Activated T-cell treated with anti-CD3 and anti-CD28 coated beads, Interleukin-2, amount 50 U/mL, for 24 hours (primary cell): Measurements from ENCODE around the gene ARHGEF17.

ENCODE experiments used
- DNase-seq: peaks from one replicate; pipeline ENCODE4 v3.0.0-alpha.2; 2020
- H3K27ac Mint-ChIP-seq: 2 replicates; pipeline ENCODE4 v1.8.0; 2020; ENCODE audit warnings: mild to moderate bottlenecking, mixed read lengths
- H3K27me3 Mint-ChIP-seq: 2 replicates; pipeline ENCODE4 v1.8.0; 2020; ENCODE audit warnings: mixed read lengths
- H3K36me3 Mint-ChIP-seq: 2 replicates; pipeline ENCODE4 v1.8.0; 2020; ENCODE audit warnings: low read depth, mixed read lengths
- H3K4me1 Mint-ChIP-seq: 2 replicates; pipeline ENCODE4 v1.8.0; 2020; ENCODE audit warnings: low read depth, mixed read lengths
- H3K4me3 Mint-ChIP-seq: 2 replicates; pipeline ENCODE4 v1.8.0; 2020; ENCODE audit warnings: mild to moderate bottlenecking, moderate library complexity, mixed read lengths
- H3K9me3 Mint-ChIP-seq: 2 replicates; pipeline ENCODE4 v1.8.0; 2020; ENCODE audit warnings: mixed read lengths

Gene ARHGEF17

GRCh38 chr11:73323464-73323863 is 15.4 kb downstream of the ARHGEF17 start:
- Mint-ChIP-seq H3K9me3 (no peaks in the 10 kb centered on the region), H3K4me1 (peaks cover 5% of the 10 kb centered on the region), H3K27ac (no peak overlapping the region), H3K4me3 (no peak overlapping the region), H3K36me3 (no peaks in the 10 kb centered on the region), H3K27me3 (no peaks in the 10 kb centered on the region)
- no peak for DNase-seq

GRCh38 chr11:73324116-73324515 is 16.0 kb downstream of the ARHGEF17 start:
- Mint-ChIP-seq H3K27me3 (no peaks in the 10 kb centered on the region), H3K36me3 (no peaks in the 10 kb centered on the region), H3K9me3 (no peaks in the 10 kb centered on the region), H3K4me3 (no peak overlapping the region), H3K4me1 (peaks cover 5% of the 10 kb centered on the region), H3K27ac (no peak overlapping the region)
- no peak for DNase-seq

- no peaks in the 10 kb centered on the region for H3K9me3 Mint-ChIP-seq
- no peaks in the 10 kb centered on the region for H3K27me3 Mint-ChIP-seq
- H3K4me3 Mint-ChIP-seq: no peak overlapping the region
- H3K36me3 Mint-ChIP-seq: no peaks in the 10 kb centered on the region
- DNase-seq: no peak
- H3K27ac Mint-ChIP-seq: no peak overlapping the region
- peaks cover 5% of the 10 kb centered on the region for H3K4me1 Mint-ChIP-seq
These were observed 16.6 kb downstream of the ARHGEF17 start for GRCh38 chr11:73324665-73325035.

GRCh38 chr11:73325036-73325981 is 17.2 kb downstream of the ARHGEF17 start:
- no peak for DNase-seq
- H3K27ac Mint-ChIP-seq: no peak overlapping the region
- peaks cover 5% of the 10 kb centered on the region for H3K4me1 Mint-ChIP-seq
- no peaks in the 10 kb centered on the region for H3K9me3 Mint-ChIP-seq
- H3K36me3 Mint-ChIP-seq: no peaks in the 10 kb centered on the region
- no peaks in the 10 kb centered on the region for H3K27me3 Mint-ChIP-seq
- H3K4me3 Mint-ChIP-seq: no peak overlapping the region

GRCh38 chr11:73326929-73327811 is 19.1 kb downstream of the ARHGEF17 start:
- DNase-seq: no peak
- Mint-ChIP-seq H3K27ac (no peak overlapping the region), H3K4me3 (no peak overlapping the region), H3K4me1 (peaks cover 2% of the 10 kb centered on the region), H3K36me3 (no peaks in the 10 kb centered on the region), H3K9me3 (no peaks in the 10 kb centered on the region), H3K27me3 (no peaks in the 10 kb centered on the region)

GRCh38 chr11:73327812-73328364 is 19.8 kb downstream of the ARHGEF17 start:
- Mint-ChIP-seq H3K4me3 (no peak overlapping the region), H3K36me3 (no peaks in the 10 kb centered on the region), H3K27ac (no peak overlapping the region), H3K4me1 (peaks cover 2% of the 10 kb centered on the region), H3K9me3 (no peaks in the 10 kb centered on the region), H3K27me3 (no peaks in the 10 kb centered on the region)
- DNase-seq: no peak

- DNase-seq: no peak
- no peaks in the 10 kb centered on the region for H3K36me3 Mint-ChIP-seq
- peaks cover 2% of the 10 kb centered on the region for H3K4me1 Mint-ChIP-seq
- H3K4me3 Mint-ChIP-seq: no peak overlapping the region
- no peak overlapping the region for H3K27ac Mint-ChIP-seq
- no peaks in the 10 kb centered on the region for H3K9me3 Mint-ChIP-seq
- H3K27me3 Mint-ChIP-seq: no peaks in the 10 kb centered on the region
These were observed 22.6 kb downstream of the ARHGEF17 start for GRCh38 chr11:73330569-73331093.

- DNase-seq: no peak
- peaks cover 3% of the 10 kb centered on the region for H3K27me3 Mint-ChIP-seq
- H3K4me3 Mint-ChIP-seq: no peak overlapping the region
- peaks cover 2% of the 10 kb centered on the region for H3K4me1 Mint-ChIP-seq
- no peak overlapping the region for H3K27ac Mint-ChIP-seq
- no peaks in the 10 kb centered on the region for H3K36me3 Mint-ChIP-seq
- no peaks in the 10 kb centered on the region for H3K9me3 Mint-ChIP-seq
These were observed 23.3 kb downstream of the ARHGEF17 start for GRCh38 chr11:73331138-73331916.

- Mint-ChIP-seq H3K27me3 (peaks cover 3% of the 10 kb centered on the region), H3K36me3 (no peaks in the 10 kb centered on the region), H3K27ac (no peak overlapping the region), H3K4me3 (no peak overlapping the region), H3K4me1 (no peaks in the 10 kb centered on the region), H3K9me3 (no peaks in the 10 kb centered on the region)
- no peak for DNase-seq
These were observed 25.1 kb downstream of the ARHGEF17 start for GRCh38 chr11:73333173-73333572.

GRCh38 chr11:73333640-73334383 is 25.7 kb downstream of the ARHGEF17 start:
- Mint-ChIP-seq H3K27me3 (peaks cover 3% of the 10 kb centered on the region), H3K36me3 (no peaks in the 10 kb centered on the region), H3K27ac (no peak overlapping the region), H3K4me3 (no peak overlapping the region), H3K9me3 (no peaks in the 10 kb centered on the region), H3K4me1 (no peaks in the 10 kb centered on the region)
- DNase-seq: no peak

GRCh38 chr11:73334384-73335203 is 26.5 kb downstream of the ARHGEF17 start:
- H3K9me3 Mint-ChIP-seq: no peaks in the 10 kb centered on the region
- DNase-seq: no peak
- no peaks in the 10 kb centered on the region for H3K4me1 Mint-ChIP-seq
- H3K4me3 Mint-ChIP-seq: no peak overlapping the region
- H3K27me3 Mint-ChIP-seq: peaks cover 3% of the 10 kb centered on the region
- no peak overlapping the region for H3K27ac Mint-ChIP-seq
- H3K36me3 Mint-ChIP-seq: no peaks in the 10 kb centered on the region

GRCh38 chr11:73335204-73335923 is 27.3 kb downstream of the ARHGEF17 start:
- Mint-ChIP-seq H3K27me3 (peaks cover 3% of the 10 kb centered on the region), H3K9me3 (no peaks in the 10 kb centered on the region), H3K36me3 (no peaks in the 10 kb centered on the region), H3K4me1 (no peaks in the 10 kb centered on the region), H3K27ac (no peak overlapping the region), H3K4me3 (no peak overlapping the region)
- peak; percentile 87 for DNase-seq
